Smooth muscle cell (in vitro differentiated cells): ENCODE results near the gene TTC34. TPM values are rescaled to one million over a fixed set of nuclear protein-coding genes. Genes with fewer than 3 reads are reported as not detected.

ENCODE experiments used
- DNase-seq: peaks from one replicate; lab custom pipeline; 2025; ENCODE audit not compliant: unreplicated experiment; lab: John Stamatoyannopoulos, UW
- H2AFZ ChIP-seq: fragments of 200-600 bp; sonication (generic); 2 replicates; pipeline ENCODE4 v1.6.0; 2016; ENCODE audit warnings: antibody characterized with exemption, low read depth, mild to moderate bottlenecking
- H3F3A ChIP-seq: fragments of 200-600 bp; sonication (generic); 2 replicates; pipeline ENCODE4 v1.6.0; 2017; ENCODE audit warnings: antibody characterized with exemption, low read depth
- H3K27ac ChIP-seq: fragments of 200-600 bp; sonication (generic); 2 replicates; pipeline ENCODE4 v1.5.1; 2016; ENCODE audit warnings: low read depth, mild to moderate bottlenecking
- H3K27me3 ChIP-seq: fragments of 200-600 bp; sonication (generic); 2 replicates; pipeline ENCODE4 v1.6.1; 2016; ENCODE audit warnings: low read depth, mild to moderate bottlenecking
- H3K36me3 ChIP-seq: fragments of 200-600 bp; sonication (generic); 2 replicates; pipeline ENCODE4 v1.5.1; 2016; ENCODE audit warnings: low read depth
- H3K4me1 ChIP-seq: fragments of 200-600 bp; sonication (generic); 2 replicates; pipeline ENCODE4 v1.5.1; 2016; ENCODE audit warnings: low read depth
- H3K4me2 ChIP-seq: fragments of 200-600 bp; sonication (generic); 2 replicates; pipeline ENCODE4 v1.6.0; 2016; ENCODE audit warnings: mild to moderate bottlenecking
- H3K4me3 ChIP-seq: fragments of 200-600 bp; sonication (generic); 2 replicates; pipeline ENCODE4 v1.5.1; 2016; ENCODE audit warnings: mild to moderate bottlenecking
- H3K79me2 ChIP-seq: fragments of 200-600 bp; sonication (generic); 2 replicates; pipeline ENCODE4 v1.6.0; 2016; ENCODE audit warnings: low read depth, mild to moderate bottlenecking
- H3K9ac ChIP-seq: fragments of 200-600 bp; sonication (generic); 2 replicates; pipeline ENCODE4 v1.6.0; 2016; ENCODE audit warnings: low read depth
- H3K9me3 ChIP-seq: fragments of 200-600 bp; sonication (generic); replicated peaks from 2 replicates; pipeline ENCODE4 v1.5.1; 2016; ENCODE audit warnings: low read depth
- H4K20me1 ChIP-seq: fragments of 200-600 bp; sonication (generic); 2 replicates; pipeline ENCODE4 v1.6.0; 2016; ENCODE audit warnings: low read depth
- WGBS: methylation state at CpG from one replicate; pipeline ENCODE4 v1.1.7; 2016; ENCODE audit warnings: low lambda C conversion rate; 5-methylcytosine and 5-hydroxymethylcytosine counted together
- polyA plus RNA-seq: library from polyadenylated mRNA; unstranded; fragments of >200 nt; fragmentation: Nextera tagmentation; extraction: Ambion mirVana; gene quantifications from 2 replicates; pipeline ENCODE4 v1.2.1, GENCODE V29; 2016
- total RNA-seq: library from RNA; depleted of rRNA; stranded (reverse); fragments of >200 nt; gene quantifications from 2 replicates; pipeline ENCODE4 v1.2.3, GENCODE V29; 2014
- TF ChIP-seq, protein P1 (sequence below): fragments of 200-600 bp; sonication (generic); IDR thresholded peaks from 2 replicates; pipeline ENCODE4 v1.5.1; 2017; ENCODE audit warnings: borderline replicate concordance, mild to moderate bottlenecking, antibody characterized with exemption; ENCODE audit not compliant: insufficient read depth, poor library complexity, severe bottlenecking

Gene TTC34
- total and polyA plus RNA-seq, 2 experiments from 2014 or later, result 0.01 to 0.04 TPM

DNA sequence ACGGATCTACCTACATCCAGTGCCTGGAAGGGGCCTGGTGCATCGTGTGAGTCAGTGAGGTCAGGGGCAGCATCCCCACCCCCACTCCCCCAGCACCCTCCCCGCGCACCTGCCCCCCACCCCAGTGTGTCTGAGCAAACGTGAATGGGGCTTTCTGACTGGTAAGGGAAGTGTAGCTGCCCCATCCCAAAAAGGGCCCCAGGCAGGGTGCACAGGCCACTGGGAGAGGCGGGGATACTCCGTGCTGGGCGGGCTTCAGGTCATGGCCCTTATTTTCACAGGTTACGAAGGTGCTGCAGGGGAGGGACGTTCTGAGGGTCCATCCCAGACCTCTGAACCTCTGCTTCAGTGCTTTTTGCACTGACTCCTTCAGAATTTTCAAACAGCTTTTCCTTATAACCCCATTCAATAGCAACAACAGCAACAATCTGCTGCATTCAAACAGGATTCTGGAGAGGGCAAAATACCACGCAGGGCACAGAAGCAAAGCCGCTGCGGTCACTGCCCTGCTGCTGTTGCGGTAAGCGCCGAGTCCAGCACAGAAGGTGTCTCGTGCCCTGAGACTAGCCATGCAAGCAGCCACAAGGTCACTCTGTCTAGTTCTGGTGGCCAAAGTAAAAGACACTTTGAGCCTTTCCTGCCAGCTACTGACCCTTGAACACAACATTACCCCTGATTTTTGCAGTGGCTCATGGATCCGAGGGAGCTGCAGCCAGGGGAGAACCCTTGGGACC, 10.3 kb downstream of the TTC34 start:
- no peaks in the 10 kb centered on the region for H3K36me3 ChIP-seq
- WGBS, result 82% methylated on average over 16 of the region's 18 CpGs
- no peaks in the 10 kb centered on the region for H4K20me1 ChIP-seq
- no peak overlapping the region for H3K4me2 ChIP-seq
- no peaks in the 10 kb centered on the region for H3K4me1 ChIP-seq
- no peak overlapping the region for H2AFZ ChIP-seq
- H3K27me3 ChIP-seq, result no peaks in the 10 kb centered on the region
- TF ChIP-seq, protein P1, sequence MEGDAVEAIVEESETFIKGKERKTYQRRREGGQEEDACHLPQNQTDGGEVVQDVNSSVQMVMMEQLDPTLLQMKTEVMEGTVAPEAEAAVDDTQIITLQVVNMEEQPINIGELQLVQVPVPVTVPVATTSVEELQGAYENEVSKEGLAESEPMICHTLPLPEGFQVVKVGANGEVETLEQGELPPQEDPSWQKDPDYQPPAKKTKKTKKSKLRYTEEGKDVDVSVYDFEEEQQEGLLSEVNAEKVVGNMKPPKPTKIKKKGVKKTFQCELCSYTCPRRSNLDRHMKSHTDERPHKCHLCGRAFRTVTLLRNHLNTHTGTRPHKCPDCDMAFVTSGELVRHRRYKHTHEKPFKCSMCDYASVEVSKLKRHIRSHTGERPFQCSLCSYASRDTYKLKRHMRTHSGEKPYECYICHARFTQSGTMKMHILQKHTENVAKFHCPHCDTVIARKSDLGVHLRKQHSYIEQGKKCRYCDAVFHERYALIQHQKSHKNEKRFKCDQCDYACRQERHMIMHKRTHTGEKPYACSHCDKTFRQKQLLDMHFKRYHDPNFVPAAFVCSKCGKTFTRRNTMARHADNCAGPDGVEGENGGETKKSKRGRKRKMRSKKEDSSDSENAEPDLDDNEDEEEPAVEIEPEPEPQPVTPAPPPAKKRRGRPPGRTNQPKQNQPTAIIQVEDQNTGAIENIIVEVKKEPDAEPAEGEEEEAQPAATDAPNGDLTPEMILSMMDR, result no peak
- no peak overlapping the region for H3K4me3 ChIP-seq
- DNase-seq, result no peak
- no peaks in the 10 kb centered on the region for H3F3A ChIP-seq
- no peak overlapping the region for H3K9ac ChIP-seq
- no peaks in the 10 kb centered on the region for H3K9me3 ChIP-seq
- no peak overlapping the region for H3K27ac ChIP-seq
- no peaks in the 10 kb centered on the region for H3K79me2 ChIP-seq

DNA sequence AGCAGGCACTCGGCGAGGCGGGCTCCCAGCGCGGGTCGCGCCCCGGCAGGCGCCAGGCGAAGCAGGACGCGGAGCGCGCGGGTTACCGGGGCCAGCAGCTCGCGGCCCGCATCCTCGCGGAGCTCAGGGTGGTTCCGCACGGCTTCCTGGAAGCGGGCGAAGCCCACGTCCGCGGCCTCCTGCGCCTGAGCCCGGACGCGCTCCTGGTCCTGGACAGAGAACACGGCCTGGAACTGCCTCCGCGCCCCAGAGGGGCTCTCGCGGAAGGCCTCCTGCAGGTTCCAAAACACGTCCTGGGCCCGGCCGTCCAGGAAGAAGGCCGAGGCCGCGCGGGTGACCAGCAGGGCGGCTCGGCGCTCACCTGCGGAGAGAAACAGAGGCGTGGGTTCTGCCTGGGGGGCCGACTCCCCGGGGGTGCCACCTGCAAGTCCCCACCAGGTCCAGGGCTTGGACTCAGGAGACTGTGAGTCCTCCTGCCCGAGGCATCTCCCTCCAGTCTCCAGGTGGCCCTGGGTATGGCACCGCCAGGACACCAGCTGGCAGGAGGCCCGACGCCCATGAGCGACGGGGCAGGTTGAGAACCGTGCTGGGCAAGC, 11.4 kb downstream of the TTC34 start:
- WGBS, result 92% methylated on average over 47 of the region's 58 CpGs
- no peaks in the 10 kb centered on the region for H3K9me3 ChIP-seq
- no peak overlapping the region for H3K27ac ChIP-seq
- no peak overlapping the region for H2AFZ ChIP-seq
- no peak overlapping the region for H3K4me3 ChIP-seq
- no peaks in the 10 kb centered on the region for H3K27me3 ChIP-seq
- no peaks in the 10 kb centered on the region for H3K4me1 ChIP-seq
- TF ChIP-seq, protein P1, result no peak
- H3K79me2 ChIP-seq, result no peaks in the 10 kb centered on the region
- H3K36me3 ChIP-seq, result no peaks in the 10 kb centered on the region
- H3K4me2 ChIP-seq, result no peak overlapping the region
- no peaks in the 10 kb centered on the region for H3F3A ChIP-seq
- H3K9ac ChIP-seq, result no peak overlapping the region
- no peaks in the 10 kb centered on the region for H4K20me1 ChIP-seq
- no peak for DNase-seq

DNA sequence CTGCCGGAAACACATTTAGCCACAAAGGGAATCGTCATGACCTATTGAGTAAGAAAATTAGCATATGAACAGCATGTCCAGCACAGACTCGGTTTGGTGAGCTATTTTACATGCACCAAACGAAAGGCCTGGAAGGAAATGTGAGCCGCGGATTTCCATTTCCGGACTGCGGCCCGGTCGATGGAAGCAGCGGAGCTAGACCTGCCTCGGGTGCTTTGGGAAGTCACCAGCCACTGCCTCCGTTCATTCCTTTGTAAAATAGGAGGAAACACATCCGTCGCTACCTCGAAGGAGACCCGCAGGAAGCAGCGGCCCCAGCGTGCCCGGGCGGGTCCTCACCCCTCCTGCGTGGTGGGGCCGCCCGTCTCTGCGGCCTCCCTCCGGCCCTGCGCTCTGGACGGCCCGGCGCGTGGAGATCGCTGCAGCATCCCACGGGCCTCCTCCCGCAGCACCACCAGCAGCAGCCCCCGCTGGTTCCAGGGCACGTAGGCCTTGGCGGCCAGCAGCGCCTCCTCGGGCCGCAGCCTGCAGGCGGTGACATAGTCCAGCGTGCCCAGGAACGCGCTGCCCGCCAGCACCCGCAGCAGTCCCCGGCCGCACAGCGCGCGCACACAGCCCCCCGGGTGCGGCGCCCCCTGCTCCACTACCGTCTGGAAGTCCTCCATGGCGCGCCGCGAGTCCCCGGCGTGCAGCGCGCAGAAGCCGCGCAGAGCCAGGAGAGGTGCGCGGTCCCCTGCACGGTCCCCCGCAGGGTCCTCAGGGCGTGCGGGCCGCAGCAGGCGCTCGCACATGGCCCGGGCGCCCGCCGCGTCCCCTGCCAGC, 12.1 kb downstream of the TTC34 start:
- Histone ChIP-seq H3K4me3 (no peak overlapping the region), H2AFZ (no peak overlapping the region), H3K9ac (no peak overlapping the region), H3K4me2 (no peak overlapping the region), H4K20me1 (no peaks in the 10 kb centered on the region), H3K27me3 (no peaks in the 10 kb centered on the region), H3K27ac (no peak overlapping the region), H3K4me1 (no peaks in the 10 kb centered on the region), H3K9me3 (no peaks in the 10 kb centered on the region), H3F3A (no peaks in the 10 kb centered on the region), H3K79me2 (no peaks in the 10 kb centered on the region), H3K36me3 (no peaks in the 10 kb centered on the region)
- 94% methylated on average over 76 of the region's 79 CpGs for WGBS
- DNase-seq, result no peak
- TF ChIP-seq, protein P1, result no peak
